ENCODE measurements around the gene CHST10.

DNA sequence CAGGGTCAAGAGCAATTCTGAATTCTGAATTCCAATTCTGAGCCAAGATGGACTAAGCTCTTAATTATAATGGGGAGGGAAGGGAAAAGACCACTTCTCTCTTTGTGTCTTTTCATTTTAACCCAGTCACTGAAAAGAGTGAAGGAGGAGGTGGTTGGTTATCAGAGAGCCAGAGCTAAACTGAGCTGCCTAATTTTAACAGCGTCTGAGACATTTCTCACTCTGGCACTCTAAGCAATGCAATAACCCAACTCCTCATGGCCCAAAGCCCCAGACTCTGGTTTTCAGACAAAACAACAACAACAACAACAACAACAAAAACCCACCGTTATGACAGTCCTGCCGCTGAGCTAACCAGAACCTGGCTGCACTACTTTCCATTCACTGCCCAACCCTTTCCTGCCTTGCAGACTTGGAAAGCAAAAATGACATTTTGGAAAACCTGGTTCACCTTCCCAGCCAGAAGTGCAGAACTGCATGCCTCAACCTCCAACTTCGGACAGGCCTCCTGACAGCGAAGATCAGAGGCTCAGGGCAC, 1.0 kb downstream of the CHST10 start:
- no peak for TF ChIP-seq POLR2A (IDR thresholded peaks at IDR 0.05)
- TF ChIP-seq, protein P1, sequence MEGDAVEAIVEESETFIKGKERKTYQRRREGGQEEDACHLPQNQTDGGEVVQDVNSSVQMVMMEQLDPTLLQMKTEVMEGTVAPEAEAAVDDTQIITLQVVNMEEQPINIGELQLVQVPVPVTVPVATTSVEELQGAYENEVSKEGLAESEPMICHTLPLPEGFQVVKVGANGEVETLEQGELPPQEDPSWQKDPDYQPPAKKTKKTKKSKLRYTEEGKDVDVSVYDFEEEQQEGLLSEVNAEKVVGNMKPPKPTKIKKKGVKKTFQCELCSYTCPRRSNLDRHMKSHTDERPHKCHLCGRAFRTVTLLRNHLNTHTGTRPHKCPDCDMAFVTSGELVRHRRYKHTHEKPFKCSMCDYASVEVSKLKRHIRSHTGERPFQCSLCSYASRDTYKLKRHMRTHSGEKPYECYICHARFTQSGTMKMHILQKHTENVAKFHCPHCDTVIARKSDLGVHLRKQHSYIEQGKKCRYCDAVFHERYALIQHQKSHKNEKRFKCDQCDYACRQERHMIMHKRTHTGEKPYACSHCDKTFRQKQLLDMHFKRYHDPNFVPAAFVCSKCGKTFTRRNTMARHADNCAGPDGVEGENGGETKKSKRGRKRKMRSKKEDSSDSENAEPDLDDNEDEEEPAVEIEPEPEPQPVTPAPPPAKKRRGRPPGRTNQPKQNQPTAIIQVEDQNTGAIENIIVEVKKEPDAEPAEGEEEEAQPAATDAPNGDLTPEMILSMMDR (IDR thresholded peaks at IDR 0.05), result no peak

All from stomach (tissue), 4 donors.